Common myeloid progenitor, CD34-positive (primary cell): ENCODE data around the gene EXOSC5.
A peak's percentile ranks its signal among the peaks of the same experiment; 100 is the strongest.

Experiments
- CTCF ChIA-PET: fragments of 350-600 bp; sonication (Branson Sonifier 250); formaldehyde crosslinking; loops from one replicate; lab custom pipeline; 2021; ENCODE audit warnings: antibody characterized with exemption; lab: Charles Lee
- POLR2A ChIA-PET: fragments of 350-600 bp; sonication (Branson Sonifier 250); formaldehyde crosslinking; loops from one replicate; lab custom pipeline; 2021; ENCODE audit warnings: antibody characterized with exemption; lab: Charles Lee
- DNase-seq, 3 donors: peaks; one replicate each; pipeline versions ENCODE4 v3.0.0 to v3.0.0-alpha.2; 2013
- H3K27ac ChIP-seq, 2 experiments: 1 replicate in 1 of 2; 2 replicates in 1 of 2; pipeline ENCODE4 v1.7.0; 2013; ENCODE audit warnings: inconsistent platforms in 2 of 2, low read length in 2 of 2, mild to moderate bottlenecking in 2 of 2, low read depth in 1 of 2, moderate library complexity in 1 of 2; ENCODE audit not compliant: severe bottlenecking in 2 of 2, insufficient read depth in 1 of 2, poor library complexity in 1 of 2
- H3K27me3 ChIP-seq, 5 experiments: replicated peaks in 2 of 5; 1 replicate in 3 of 5; 2 replicates in 2 of 5; pipeline versions ENCODE4 v1.6.1 to v1.7.0; 2013; ENCODE audit warnings: low read length in 4 of 5, mild to moderate bottlenecking in 2 of 5, moderate library complexity in 2 of 5, inconsistent platforms in 1 of 5; ENCODE audit not compliant: insufficient read depth in 5 of 5, control insufficient read depth in 4 of 5
- H3K36me3 ChIP-seq, 4 experiments: 1 replicate in 2 of 4; 2 replicates in 2 of 4; pipeline versions ENCODE4 v1.6.1 to v1.7.0; 2013; ENCODE audit warnings: low read length in 3 of 4, control low read depth in 1 of 4, mild to moderate bottlenecking in 1 of 4; ENCODE audit not compliant: control insufficient read depth in 4 of 4, insufficient read depth in 4 of 4
- H3K4me1 ChIP-seq, 4 experiments: 1 replicate in 3 of 4; 2 replicates in 1 of 4; pipeline versions ENCODE4 v1.6.1 to v1.7.1; 2013; ENCODE audit warnings: low read length in 3 of 4, mild to moderate bottlenecking in 3 of 4, control low read depth in 1 of 4, inconsistent platforms in 1 of 4, moderate library complexity in 1 of 4; ENCODE audit not compliant: control insufficient read depth in 4 of 4, insufficient read depth in 4 of 4; ENCODE audit errors: control extremely low read depth in 1 of 4
- H3K4me3 ChIP-seq, 7 experiments: 1 replicate in 4 of 7; 2 replicates in 3 of 7; pipeline versions ENCODE4 v1.5.1 to v1.7.0; 2013; ENCODE audit warnings: mild to moderate bottlenecking in 7 of 7, low read length in 6 of 7, moderate library complexity in 6 of 7, inconsistent platforms in 2 of 7, low read depth in 2 of 7, control low read depth in 1 of 7; ENCODE audit not compliant: insufficient read depth in 4 of 7, control insufficient read depth in 1 of 7; ENCODE audit errors: extremely low read depth in 1 of 7
- H3K9me3 ChIP-seq, 5 experiments: 1 replicate in 4 of 5; 2 replicates in 1 of 5; pipeline versions ENCODE4 v1.6.1 to v1.7.1; 2013; ENCODE audit warnings: low read length in 4 of 5, mild to moderate bottlenecking in 2 of 5, inconsistent platforms in 1 of 5, low read depth in 1 of 5, moderate library complexity in 1 of 5; ENCODE audit not compliant: control insufficient read depth in 4 of 5, insufficient read depth in 2 of 5; ENCODE audit errors: control extremely low read depth in 1 of 5
- WGBS: methylation state at CpG from one replicate; pipeline ENCODE4 v1.1.5; 2013; ENCODE audit not compliant: insufficient coverage; 5-methylcytosine and 5-hydroxymethylcytosine counted together

EXOSC5 gene

GRCh38 chr19:41354343-41354953 lies 42.7 kb downstream of the EXOSC5 start:
- WGBS = 94% methylated on average over 21 of the region's 23 CpGs

DNA sequence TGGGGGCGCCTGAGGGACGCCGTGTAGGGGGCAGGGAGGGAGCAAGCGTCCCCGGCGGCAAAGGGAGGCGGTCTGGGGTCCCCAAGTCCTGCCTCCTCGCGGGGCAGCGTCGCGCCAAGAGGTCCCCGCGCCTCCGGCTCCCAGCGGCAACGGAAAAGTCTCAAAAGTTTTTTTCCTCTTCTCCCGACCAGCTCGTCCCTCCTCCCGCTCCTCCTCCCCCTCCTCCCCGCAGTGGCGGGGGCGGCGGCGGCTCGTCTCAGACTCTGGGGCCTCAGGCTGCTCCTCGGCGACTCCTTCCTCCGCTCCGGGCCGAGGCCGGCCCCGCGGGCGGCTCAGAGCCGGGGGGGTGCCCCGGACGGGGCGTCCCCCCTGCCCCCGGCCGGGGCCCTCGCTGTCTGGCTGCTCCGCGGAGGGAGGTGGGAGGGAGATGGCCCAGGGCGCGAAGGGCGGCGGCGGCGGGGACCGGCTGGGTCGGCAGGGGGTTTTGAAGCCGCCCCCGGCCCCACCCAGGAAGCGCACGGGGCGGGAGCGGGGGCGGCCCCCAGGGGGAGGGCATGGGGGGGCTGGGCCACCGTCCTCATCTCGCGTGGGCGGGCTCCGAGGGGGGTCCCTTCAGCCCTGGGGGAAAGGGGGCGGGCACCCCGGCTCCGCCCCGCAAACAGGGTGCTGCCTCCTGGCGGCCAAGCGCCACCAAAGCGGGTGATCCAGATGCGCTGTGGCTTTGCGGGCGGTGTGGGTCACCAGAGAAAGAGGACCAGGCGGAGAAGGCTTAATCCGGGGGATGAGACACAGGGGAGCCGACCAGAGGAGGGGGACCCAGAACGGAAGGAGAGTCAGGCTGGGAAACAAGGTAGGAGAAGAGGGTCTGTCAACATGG lies 43.5 kb downstream of the EXOSC5 start, which contains the start of gene TGFB1:
Gene TGFB1 (minus strand): TSS at position 457 of the 877 bp plus-strand sequence. CDS start 878 bp downstream, outside the sequence.
- 0% methylated on average over 42 of the region's 78 CpGs for WGBS
- Histone ChIP-seq H3K27me3 (no peaks in the 10 kb centered on the region), H3K36me3 (peaks cover 0 to 7% (median 3%) of the 10 kb centered on the region in 4 experiments), H3K27ac (peak within 1 kb of the TSS; percentile 64 to 88), H3K4me1 (peaks cover 6 to 82% (median 78%) of the 10 kb centered on the region in 4 experiments), H3K9me3 (no peaks in the 10 kb centered on the region), H3K4me3 (peak within 1 kb of the TSS; percentile 79 to 97 (median 92))
- DNase-seq = peak; percentile 85 to 90 (median 90)
- POLR2A ChIA-PET = interaction anchor here (0.6 to 6.3 kb wide), 8 partner anchors 11 to 605 kb away, joined by 3 to 165 read pairs (median 4); partner anchors contain the start of gene B9D2
- CTCF ChIA-PET = interaction anchor here (1.2 to 8.0 kb wide), 11 partner anchors 11 to 82 kb away, joined by 3 to 69 read pairs (median 6); partner anchors contain the start of genes B3GNT8 and B9D2

More at GRCh38 chr19:41354343-41354953, 42.7 kb downstream of the EXOSC5 start:
- H3K9me3 ChIP-seq = no peaks in the 10 kb centered on the region
- H3K36me3 ChIP-seq = peaks cover 0 to 5% (median under 1%) of the 10 kb centered on the region in 4 experiments
- H3K4me1 ChIP-seq = peaks cover 6 to 74% (median 70%) of the 10 kb centered on the region in 4 experiments
- H3K27me3 ChIP-seq = no peaks in the 10 kb centered on the region
- POLR2A ChIA-PET = interaction anchor here (1.1 to 6.3 kb wide), 3 partner anchors 10 to 92 kb away, joined by 3 to 165 read pairs (median 31); partner anchors contain the start of gene B9D2
- peak overlapping the region in 6 of 7 experiments; percentile 47 to 92 (median 84) for H3K4me3 ChIP-seq
- CTCF ChIA-PET = interaction anchor here (0.9 to 8.0 kb wide), 9 partner anchors 11 to 94 kb away, joined by 3 to 69 read pairs (median 4); partner anchors contain the start of genes B9D2 and TMEM91
- H3K27ac ChIP-seq = peak overlapping the region in 1 of 2 experiments; percentile 61
- no peak for DNase-seq

DNA sequence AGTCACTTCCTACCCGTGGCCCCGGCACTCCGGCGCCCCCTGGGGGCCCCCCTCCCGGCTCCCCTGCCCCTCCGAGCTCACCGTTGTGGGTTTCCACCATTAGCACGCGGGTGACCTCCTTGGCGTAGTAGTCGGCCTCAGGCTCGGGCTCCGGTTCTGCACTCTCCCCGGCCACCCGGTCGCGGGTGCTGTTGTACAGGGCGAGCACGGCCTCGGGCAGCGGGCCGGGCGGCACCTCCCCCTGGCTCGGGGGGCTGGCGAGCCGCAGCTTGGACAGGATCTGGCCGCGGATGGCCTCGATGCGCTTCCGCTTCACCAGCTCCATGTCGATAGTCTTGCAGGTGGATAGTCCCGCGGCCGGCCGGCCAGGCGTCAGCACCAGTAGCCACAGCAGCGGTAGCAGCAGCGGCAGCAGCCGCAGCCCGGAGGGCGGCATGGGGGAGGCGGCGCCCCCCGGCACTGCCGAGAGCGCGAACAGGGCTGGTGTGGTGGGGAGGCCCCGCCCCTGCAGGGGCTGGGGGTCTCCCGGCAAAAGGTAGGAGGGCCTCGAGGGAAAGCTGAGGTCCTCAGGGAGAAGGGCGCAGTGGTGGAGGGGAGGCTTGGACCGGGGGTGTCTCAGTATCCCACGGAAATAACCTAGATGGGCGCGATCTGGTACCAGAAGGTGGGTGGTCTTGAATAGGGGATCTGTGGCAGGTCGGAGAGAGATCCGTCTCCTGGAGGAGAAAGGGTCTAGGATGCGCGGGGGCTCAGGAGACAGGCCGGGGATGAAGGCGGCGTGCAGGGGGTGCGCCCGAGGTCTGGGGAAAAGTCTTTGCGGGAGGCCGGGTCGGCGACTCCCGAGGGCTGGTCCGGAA lies 44.3 kb downstream of the EXOSC5 start:
- POLR2A ChIA-PET = interaction anchor here (0.6 to 6.3 kb wide), 11 partner anchors 11 to 604 kb away, joined by 3 to 165 read pairs (median 6); partner anchors contain the start of genes B9D2 and CCDC97

DNA sequence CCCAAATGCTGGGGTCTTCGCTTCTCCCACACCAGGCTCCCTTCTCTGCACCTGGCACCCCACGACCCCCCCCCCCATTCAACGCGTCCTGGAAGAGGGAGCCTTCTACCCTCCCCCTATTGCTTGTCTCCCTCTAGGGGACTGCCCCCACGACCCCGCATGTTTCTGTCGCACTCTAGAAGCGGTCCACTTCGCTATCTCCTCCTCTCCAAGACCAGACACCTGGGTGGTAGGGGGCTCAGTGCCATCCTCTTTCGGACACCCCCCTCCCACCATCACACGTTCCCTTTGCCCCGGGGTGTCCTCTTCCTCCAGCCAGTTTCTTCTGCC lies 44.9 kb downstream of the EXOSC5 start:
- DNase-seq = no peak
- Histone ChIP-seq H3K4me3 (peak overlapping the region; percentile 79 to 97 (median 92)), H3K4me1 (peaks cover 5 to 71% (median 65%) of the 10 kb centered on the region in 4 experiments), H3K9me3 (no peaks in the 10 kb centered on the region), H3K36me3 (peaks cover 0 to 14% (median 11%) of the 10 kb centered on the region in 4 experiments), H3K27me3 (no peaks in the 10 kb centered on the region), H3K27ac (peak overlapping the region; percentile 64 to 88)
- 0% methylated on average over 10 of the region's 12 CpGs for WGBS
- CTCF ChIA-PET = interaction anchor here (0.8 to 8.0 kb wide), 18 partner anchors 10 to 83 kb away, joined by 3 to 69 read pairs (median 6); partner anchors contain the start of genes B3GNT8, B9D2 and EXOSC5
- POLR2A ChIA-PET = interaction anchor here (1.1 to 6.3 kb wide), 8 partner anchors 12 to 79 kb away, joined by 3 to 165 read pairs (median 6); partner anchors contain the start of genes B9D2 and CCDC97

More for the DNA sequence above, 44.3 kb downstream of the EXOSC5 start:
- H3K36me3 ChIP-seq = peaks cover 0 to 12% (median 8%) of the 10 kb centered on the region in 4 experiments
- CTCF ChIA-PET = interaction anchor here (0.8 to 8.0 kb wide), 17 partner anchors 10 to 83 kb away, joined by 3 to 69 read pairs (median 6); partner anchors contain the start of genes B3GNT8, B9D2 and EXOSC5
- WGBS = 0% methylated on average over 61 of the region's 71 CpGs
- peak; percentile 70 to 79 (median 76) for DNase-seq
- H3K9me3 ChIP-seq = no peaks in the 10 kb centered on the region
- peak overlapping the region; percentile 79 to 97 (median 92) for H3K4me3 ChIP-seq
- H3K27ac ChIP-seq = peak overlapping the region; percentile 64 to 88
- peaks cover 6 to 76% (median 71%) of the 10 kb centered on the region in 4 experiments for H3K4me1 ChIP-seq
- no peaks in the 10 kb centered on the region for H3K27me3 ChIP-seq

DNA sequence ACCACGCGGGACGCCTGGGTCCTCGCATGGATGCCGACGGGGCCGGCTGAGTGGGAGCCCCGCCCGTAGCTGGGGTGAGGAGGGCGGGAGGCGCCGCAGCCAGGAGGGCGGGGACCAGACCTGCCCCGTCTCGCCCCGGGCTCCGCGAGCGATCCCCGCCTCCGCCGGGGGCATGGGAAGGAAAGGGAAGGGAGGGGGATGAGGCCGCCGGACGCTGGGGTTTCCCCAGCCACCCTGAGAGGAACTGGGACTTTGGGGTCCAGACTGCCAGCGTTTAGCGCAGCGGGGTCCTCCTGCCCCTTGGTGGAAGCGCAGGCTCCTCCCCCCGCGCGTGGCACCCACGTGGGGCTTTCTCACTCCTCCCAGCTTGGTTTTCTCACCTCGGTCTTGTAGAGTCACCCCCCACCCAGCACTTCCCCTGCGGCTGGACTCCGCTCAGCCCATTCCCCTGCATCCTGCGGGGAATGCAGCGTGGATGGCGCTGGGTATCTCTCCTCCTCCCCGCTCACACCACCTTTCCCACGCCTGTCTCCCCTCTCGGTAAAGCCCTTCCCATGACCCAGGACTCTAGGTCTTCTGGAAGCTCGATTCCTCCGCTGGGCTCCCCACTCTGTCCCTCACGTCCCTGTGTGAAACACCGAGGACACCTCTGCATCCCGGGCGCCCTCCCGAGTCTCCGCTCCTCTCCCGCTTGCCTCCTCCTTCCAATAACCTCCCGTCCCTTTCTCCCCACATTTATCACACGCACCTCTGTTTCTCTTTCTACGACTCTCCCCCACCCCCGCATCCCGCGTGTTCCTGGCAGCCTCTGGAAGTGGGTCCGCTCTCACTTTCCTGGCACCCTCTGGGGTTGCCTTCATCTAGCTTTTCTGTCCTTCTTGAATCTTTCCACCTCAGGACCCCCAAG lies 45.6 kb downstream of the EXOSC5 start:
- CTCF ChIA-PET = interaction anchor here (0.6 to 8.0 kb wide), 18 partner anchors 8 to 80 kb away, joined by 3 to 69 read pairs (median 6); partner anchors contain the start of genes B3GNT8, B9D2 and EXOSC5
- H3K4me1 ChIP-seq = peaks cover 0 to 65% (median 58%) of the 10 kb centered on the region in 4 experiments
- POLR2A ChIA-PET = interaction anchor here (1.0 to 6.3 kb wide), 10 partner anchors 13 to 89 kb away, joined by 3 to 165 read pairs (median 6); partner anchors contain the start of genes B9D2 and CCDC97
- WGBS = 0% methylated on average over 45 of the region's 58 CpGs
- DNase-seq = peak; percentile 85 to 95 (median 93)
- H3K27me3 ChIP-seq = no peaks in the 10 kb centered on the region
- H3K36me3 ChIP-seq = peaks cover 0 to 18% (median 14%) of the 10 kb centered on the region in 4 experiments
- no peaks in the 10 kb centered on the region for H3K9me3 ChIP-seq
- H3K4me3 ChIP-seq = peak overlapping the region; percentile 79 to 97 (median 92)
- H3K27ac ChIP-seq = peak overlapping the region; percentile 64 to 88
